HG03159 (cell line): Measurements from ENCODE around the gene FNDC10.

Experiments
- ATAC-seq: cut with Tn5 transposase; IDR thresholded peaks from one replicate; pipeline ENCODE4 v1.9.1; 2021; ENCODE audit warnings: mild to moderate bottlenecking, moderate library complexity; ENCODE audit not compliant: unreplicated experiment

FNDC10 gene

DNA sequence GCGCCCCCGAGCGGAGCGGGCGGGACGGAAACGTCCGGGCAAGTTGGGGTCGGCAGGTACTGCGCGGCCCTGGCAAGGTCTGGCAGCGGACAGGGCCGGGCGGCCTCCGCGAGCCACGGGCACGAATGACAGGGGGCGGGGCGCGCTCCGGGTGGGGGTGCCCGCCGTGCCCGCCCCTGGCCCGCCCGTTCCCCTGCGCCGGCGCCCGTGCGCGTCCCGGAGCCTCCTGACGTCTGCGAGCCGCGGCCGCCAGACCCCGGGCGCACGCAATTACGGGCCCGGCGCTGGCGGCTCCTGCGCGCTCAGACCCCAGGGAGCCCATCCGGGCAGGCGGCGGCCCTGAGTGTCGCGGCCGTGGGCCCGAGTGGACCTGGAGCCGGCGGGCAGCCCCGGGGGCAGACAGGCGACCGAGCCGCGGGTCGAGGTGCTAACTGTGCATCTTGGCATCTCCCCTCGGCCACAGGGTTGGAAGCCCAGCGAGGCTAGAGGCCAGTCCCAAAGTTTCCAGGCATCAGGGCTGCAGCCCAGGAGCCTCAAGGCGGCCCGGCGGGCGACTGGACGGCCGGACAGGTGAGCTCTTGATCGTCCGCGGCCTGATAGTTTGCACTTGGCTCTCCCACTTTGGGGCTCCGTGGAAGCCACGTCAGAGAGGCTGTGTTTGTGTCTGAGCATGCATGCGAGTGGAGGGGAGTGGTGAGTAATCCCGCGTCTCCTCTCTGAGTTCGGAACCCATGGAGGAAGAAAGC is 16.3 kb upstream of the FNDC10 start:
- ATAC-seq, result peak; percentile 29

DNA sequence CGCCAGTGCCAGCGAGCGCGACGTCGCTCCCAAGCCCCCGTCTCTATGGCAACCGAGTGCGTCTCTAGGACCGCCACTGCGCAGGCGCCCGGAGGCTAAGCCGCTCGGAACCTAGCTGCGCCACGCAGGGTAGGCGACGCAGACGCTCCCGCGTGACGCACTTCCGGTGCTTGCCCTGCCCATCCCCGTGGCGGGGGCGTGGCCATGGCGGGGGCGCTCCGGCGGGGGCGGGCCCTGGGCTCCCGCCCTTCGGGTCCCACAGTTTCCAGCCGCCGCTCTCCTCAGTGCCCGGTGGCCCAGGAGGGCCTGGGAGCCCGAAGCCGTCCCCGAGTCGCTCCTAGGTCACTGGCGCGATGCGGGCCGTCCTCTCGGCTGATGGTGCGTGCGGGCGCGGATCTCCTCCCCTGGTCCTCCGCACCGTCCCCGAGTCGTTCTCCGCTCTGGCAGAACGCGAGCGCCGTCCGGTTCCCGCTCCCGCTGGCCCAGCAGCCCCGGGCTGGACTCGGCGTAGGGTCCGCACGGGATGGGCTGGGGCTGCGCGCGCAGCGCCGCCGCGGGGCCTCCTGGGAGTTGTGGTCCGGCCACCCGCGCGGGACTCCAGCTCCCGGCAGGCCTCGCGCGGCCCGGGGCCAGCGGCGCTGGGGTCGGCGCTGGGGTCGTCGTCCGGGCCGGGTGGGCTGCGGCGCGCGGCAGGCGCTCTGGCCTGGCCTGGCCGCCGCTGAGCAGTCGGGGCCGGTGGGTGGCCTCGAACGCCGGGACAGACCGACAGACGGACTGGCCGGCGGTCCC is 15.5 kb upstream of the FNDC10 start, which contains the start of gene MIB2:
Gene MIB2, plus strand, starts transcription at position 245 of the 789 bp plus-strand sequence. CDS start 7,953 bp downstream, outside the sequence.
- peak; percentile 81 for ATAC-seq

DNA sequence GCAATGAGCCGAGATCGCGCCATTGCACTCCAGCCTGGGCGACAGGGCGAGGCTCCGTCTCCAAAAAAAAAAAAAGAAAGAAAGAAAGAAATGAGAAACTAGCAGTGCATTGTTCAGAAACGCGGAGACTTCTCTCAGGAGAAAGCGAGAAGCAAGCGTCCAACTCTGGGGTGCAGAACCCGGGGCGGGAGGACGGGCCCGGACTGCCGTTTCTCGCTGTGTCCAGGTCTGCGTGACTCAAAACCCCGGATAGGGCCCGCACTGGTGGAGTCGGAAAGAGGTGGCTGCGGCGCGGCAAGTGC is 15.0 kb upstream of the FNDC10 start:
- no peak for ATAC-seq

DNA sequence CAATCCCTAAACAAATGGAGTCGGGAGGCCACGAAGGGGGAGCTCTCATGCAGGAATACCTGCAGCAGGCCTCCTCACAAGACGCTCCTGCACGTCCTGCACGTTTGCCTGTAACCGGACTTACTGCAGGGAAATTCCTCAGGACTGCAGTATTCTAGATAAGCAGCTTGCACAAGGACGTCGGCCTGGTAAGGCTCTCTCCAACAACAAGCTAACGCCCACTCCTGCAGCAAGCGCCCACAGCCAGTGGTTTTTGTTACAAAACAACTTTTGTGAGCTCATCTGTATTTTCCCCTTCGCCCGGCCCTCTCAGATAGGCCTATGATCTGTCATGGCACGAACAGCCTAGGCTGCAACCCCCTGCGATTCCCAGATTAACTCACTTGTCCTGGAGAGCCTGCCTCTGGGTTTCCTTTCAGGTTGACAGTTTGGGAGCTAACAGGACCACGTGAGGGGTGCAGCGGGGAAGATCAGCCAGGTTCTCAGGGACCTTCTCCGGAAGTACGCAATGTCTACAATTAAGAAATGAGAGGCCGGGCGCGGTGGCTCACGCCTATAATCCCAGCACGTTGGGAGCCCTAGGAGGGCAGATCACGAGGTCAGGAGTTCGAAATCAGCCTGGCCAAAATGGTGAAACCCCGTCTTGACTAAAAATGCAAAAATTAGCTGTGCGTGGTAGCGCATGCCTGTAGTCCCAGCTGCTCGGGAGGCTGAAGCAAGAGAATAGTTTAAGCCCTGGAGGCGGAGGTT is 14.4 kb upstream of the FNDC10 start:
- no peak for ATAC-seq

DNA sequence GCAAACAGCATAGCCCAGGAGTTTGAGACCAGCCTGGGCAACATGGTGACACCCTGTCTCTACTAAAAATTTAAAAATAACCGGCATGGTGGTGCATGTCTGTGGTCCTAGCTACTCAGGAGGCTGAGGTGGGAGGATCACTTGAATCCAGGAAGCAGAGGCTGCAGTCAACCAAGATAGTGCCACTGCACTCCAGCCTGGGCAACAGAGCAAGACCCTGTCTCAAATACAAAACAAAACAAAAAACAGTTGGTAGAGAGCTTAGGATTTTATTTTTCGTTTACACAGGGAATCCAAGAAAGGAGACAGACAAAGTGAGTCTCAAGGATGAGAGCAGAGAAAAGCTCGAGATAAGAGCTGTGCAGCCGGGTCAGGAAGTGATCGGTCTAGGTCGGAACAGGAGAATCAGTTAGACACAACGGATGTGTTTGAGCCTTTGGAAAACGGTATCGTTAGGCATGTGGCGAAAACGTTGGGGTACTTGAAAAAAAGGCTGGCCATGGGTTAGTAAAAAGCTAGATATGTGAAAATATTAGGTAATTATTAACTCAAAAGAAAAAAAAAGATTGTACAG is 13.7 kb upstream of the FNDC10 start:
- ATAC-seq, result no peak

DNA sequence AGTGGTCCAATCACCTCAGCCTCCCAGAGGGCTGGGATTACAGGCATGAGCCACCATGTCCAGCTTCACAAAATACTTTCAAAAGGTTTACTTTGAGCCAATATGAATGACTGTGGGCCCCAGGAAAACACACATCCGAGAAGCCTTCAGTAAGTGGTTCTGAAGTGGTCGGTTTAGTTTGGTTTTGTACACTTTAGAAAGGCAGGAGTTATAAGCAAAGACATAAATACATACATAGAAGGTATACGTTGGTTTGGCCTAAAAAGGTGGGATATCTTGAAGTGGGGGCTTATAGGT is 12.1 kb upstream of the FNDC10 start:
- ATAC-seq, result no peak

DNA sequence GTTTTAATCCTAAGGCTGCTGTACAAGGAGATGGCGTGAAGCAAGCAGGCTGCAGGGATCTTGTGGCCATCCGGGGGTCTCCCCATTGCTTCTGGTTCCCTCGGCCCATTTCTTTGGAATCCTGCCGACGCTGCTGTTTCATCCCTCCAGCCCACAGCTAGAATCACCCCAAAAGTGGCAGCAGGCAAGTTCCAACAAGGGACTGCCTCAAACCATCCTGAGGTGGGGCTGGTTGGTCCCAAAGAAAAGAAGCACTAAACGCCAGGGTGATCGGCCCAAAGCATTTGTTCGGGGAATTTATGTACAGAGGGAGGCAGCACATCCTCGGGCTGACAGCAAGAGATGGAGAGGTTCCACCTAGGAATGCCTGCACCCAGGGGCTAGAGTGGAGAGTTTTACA is 10.9 kb upstream of the FNDC10 start:
- no peak for ATAC-seq

DNA sequence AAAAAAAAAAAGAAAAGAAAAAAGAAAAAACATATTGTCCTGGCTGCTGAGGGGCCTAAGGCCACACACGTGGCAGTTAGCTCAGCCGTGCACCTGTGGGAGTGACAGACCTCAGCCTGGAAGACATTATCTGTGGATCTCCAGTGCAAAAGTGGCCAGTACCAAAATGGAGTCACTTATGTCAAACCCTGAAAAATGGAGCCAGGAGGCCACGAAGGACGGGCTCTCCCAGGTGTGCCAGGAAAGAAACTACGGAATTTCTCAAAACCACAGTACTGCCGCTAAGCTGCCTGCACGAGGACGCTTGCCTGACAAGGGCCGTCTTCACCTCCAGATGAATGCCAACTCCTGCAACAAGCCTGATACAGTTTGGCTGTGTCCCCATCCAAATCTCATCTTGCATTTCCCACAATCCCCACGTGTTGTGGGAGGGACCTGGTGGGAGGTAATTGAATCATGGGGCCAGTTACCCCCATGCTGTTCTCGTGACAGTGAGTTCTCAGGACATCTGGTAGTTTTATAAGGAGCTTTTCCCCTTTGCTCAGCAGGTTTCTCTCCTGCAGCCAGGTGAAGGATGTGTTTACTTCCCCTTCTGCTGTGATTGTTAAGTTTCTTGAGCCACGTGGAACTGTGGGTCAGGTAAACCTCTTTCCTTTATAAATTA is 10.0 kb upstream of the FNDC10 start:
- no peak for ATAC-seq

DNA sequence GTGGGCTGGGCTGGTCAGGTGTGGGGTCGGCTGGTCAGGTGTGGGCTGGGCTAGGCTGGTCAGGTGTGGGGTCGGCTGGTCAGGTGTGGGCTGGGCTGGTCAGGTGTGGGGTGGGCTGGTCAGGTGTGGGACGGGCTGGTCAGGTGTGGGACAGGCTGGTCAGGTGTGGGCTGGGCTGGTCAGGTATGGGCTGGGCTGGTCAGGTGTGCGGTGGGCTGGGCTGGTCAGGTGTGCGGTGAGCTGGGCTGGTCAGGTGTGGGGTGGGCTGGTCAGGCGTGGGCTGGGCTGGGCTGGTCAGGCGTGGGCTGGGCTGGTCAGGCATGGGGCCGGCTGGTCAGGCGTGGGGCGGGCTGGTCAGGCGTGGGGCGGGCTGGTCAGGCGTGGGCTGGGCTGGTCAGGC is 6.3 kb upstream of the FNDC10 start:
- no peak for ATAC-seq

DNA sequence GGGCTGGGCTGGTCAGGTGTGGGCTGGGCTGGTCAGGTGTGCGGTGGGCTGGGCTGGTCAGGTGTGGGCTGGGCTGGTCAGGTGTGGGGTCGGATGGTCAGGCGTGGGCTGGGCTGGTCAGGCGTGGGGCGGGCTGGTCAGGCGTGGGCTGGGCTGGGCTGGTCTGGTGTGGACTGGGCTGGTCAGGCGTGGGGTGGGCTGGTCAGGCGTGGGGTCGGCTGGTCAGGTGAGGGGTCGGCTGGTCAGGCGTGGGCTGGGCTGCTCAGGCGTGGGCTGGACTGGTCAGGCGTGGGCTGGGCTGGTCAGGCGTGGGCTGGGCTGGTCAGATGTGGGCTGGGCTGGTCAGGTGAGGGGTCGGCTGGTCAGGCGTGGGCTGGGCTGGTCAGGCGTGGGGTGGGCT is 5.8 kb upstream of the FNDC10 start:
- no peak for ATAC-seq

DNA sequence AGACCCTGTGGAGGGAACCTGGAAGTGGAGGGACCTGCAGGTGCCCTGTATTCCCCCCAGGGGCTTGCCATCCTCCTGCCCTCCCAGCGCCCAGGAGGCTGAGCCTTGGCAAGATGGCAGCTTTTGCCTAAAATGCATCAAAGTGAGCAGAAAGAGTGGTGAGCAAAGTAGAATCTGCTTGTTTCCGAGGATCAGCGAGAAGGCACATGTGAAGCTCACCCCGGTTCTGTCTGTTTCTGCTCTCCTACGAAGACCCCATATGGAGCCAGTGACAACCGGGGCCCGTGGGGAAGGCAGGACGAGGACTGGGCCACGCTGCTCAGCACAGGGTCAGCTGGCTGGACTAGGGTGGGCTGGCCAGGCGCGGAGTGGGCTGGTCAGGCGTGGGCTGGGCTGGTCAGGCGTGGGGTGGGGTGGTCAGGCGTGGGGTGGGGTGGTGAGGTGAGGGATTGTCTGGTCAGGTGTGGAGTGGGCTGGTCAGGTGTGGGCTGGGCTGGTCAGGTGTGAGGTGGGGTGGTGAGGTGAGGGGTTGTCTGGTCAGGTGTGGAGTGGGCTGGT is 5.2 kb upstream of the FNDC10 start:
- ATAC-seq, result no peak

DNA sequence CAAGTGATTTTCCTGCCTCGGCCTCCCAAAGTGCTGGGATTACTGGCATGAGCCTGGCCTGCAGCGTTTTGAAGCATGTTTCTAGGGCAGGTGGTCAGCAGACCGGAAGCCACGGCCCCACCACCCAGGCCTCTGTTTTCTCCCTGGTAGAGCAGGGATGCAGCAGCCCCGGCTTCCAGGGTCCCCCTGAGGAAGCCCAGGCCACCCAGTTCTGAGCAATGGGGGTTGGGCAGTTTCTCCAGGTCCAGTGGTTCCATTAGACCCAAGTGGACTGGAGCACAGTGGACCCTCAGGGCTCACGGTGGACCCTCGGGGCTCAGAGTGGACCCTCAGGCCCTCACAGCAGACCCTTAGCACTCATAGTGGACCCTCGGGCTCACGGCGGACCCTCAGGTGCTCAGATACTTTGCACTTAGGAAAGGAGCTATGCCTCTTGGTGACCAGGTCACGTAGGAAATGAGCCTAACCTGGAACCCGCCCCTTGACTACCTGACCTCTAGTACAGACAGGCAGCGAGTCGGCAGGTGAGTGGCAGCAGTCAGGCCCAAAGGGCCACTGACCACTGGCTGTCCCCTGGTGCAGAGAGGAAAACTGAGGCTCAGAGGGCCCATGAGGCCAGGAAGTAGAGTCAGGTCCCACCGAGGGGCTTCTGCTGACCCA is 4.6 kb upstream of the FNDC10 start:
- ATAC-seq, result no peak

DNA sequence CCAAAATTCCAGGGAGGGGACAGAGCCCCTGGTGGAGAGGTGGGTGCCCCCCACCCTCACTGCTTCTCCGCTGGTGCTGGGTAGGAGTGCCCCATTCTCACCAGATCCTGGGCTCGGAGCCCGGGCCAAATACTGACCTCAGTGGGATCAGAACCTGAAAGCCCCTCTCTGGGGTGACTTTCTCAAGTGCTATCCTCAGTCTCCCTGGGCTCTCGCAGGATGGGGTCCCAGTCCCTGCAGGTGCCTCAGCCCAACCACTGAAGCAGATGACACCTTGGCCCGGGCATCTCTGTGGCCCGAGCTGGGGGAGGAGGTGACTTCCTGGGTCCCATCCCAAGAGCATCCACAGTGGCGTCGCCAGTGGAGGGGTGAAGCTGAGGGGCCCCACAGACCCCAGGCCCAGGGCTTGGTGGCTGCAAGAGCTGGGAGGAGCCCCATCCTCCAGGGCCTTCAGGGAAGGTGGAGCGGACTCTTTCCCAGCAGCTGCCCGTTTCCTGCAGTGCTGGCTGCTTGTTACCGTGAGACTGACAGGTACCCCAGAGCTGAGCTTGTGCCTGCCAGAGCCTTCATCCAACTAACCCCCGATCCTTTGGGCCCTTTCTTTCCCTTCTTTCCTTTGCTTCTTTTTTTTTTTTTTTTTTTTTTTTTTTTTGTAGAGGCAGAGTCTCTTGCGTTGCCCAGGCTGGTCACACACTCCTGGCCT is 3.9 kb upstream of the FNDC10 start:
- no peak for ATAC-seq

DNA sequence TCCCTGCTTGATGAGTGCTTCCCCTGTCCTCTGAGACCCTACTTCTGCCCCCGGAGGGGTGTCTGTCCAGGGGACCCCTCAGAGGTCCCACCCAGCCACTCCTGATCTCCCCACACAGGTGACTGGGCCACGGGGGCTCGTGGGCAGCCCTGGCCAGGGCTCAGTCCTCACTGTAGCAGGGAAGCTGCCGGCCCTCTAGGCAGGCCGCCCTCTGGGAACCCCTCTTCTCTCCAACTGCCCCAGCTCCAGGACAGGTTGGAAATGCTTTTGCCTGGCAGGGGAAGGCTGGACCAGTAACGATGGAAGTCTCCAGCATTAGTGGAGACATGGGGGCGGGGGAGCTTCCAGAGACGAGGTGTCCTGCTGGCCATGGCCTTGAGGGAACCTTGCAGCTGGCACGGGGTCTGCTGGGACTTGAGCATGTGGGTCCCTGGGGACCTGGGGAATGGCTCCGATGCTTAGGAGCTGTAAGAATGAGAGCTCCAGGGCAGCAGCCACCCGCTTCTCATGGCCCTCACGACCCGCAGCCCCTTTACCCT is 3.1 kb upstream of the FNDC10 start:
- ATAC-seq, result no peak

DNA sequence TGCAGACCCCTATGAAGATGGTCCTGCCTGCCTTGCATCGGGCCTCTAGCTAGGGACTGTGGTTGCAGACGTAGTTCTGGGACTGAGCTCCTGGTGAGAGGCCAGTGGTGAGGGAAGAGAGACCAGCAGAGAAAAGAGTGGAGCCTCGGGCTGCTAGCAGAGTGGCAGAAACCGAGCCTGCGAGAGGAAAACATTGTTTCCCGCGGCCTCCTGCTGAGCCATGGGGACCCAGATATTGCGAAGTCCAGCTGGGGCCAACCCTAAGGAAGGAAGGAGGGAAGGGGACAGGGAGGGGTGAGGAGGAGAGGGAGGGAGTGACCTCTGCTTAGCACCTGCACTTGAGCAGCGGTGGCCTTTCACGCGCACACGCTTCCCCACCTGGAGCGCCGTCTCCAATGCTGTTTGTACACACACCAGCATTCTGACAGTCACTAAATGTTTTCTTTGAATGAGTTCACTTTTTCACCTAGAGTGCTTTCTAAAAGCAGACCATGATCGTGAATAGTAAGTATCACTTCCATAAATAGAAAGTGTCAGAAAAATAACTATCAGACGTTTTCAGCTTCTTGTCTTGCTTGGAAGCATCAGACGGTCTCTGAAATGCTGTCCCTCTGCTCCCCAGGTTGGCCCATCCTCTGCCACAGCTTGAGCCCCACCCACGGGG is 2.5 kb upstream of the FNDC10 start:
- ATAC-seq, result no peak

DNA sequence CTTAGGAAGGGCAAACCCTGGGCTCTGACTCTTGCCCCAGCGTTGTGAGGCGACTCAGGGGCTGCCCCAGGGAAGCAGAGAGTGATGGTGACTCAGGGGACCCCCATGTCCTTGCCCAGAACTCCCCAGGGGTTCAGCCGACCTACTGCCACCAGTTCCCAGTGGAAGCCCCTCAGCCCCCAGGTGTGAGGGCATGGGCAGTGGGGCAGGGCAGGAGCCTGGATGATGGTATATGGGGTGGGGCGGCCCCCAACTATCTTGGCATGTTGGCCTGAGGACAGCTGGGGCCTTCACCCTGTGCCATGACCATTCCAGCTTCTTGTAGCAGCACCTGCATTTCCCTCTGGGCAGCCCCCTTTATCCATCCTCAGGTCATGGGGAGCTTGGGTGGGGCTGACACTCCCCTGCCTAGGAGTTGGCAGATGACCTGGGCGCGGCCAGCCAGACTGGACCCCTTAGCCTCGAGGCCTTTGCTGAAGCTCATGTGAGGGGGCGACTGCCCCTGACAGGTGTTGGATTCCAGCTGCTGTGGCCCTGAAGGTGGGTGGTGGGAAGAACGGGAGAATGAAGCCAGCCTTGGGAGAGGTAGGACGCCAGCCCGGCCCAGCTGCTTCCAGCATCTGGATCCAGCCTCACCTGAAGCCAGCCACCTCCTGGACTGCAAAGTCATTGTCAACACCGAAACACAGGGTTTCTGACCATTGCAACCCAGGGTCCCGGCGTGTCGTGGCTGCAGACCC is 1.8 kb upstream of the FNDC10 start:
- no peak for ATAC-seq

DNA sequence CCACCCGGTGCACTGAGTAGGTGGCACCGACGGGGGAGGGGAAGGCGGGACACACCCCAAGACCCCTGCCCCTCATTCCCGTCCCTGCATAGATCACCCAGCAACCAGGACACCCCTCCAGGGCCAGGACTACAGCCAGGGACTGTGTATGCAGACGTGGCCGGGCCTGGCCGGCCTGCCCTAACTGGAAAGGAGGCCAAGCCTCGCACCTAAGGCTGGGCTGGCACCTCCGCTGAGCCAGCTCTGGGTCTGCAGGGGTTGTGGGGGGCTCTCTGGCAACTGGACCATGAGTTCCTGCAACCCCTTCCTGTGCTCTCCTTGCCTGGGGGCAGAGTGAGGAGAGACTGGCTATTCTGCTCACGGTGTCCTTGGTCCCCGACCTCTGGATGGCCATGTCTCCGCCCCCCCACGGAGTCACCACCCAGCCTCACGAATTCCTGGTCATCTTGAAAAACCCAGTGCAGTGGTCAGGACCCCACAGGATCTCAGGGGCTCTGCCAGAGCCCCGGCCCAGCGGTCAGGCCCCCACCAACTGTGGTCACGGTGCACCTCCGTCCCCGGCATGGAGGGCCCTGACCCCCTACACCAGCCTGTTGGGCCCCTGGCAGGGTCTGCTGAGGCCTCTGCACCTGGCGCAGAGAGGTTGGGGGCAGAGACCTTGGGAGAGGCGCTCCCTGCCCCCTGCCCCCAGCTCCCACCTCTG is 1.1 kb upstream of the FNDC10 start:
- ATAC-seq, result no peak
